ENCODE results near the gene CXCR3. TPM values are rescaled to one million over a fixed set of nuclear protein-coding genes. Genes with fewer than 3 reads are reported as not detected.
"Not testable (repeated sequence)": the region's sequence is repeated elsewhere in the genome, so short reads cannot be mapped to it uniquely, and the experiment has no call there.

Gene CXCR3
- not detected in 2 replicates for total RNA-seq (2012; rRNA removed)

- Histone ChIP-seq H3K4me1 (ENCODE audit: control insufficient read depth, insufficient read depth, low read length) (peaks cover 10% of the 10 kb centered on the region), H3K4me3 (ENCODE audit: low read length) (no peak within 1 kb of the TSS)
Observed at GRCh38 chrX:71618303-71618721, at the start of gene CXCR3. Gene CXCR3 (minus strand): TSS chrX:71618511. CDS start chrX:71618449, 62 bp downstream.

GRCh38 chrX:71667328-71668247 is 49.3 kb upstream of the CXCR3 start, which contains the start of gene LOC101059915:
Gene LOC101059915 (plus strand): TSS chrX:71667546.
- Histone ChIP-seq H3K9ac (ENCODE audit: low read depth, low read length) (no peak within 1 kb of the TSS), H3K9me3 (replicated peaks; ENCODE audit: low read length) (no peaks in the 10 kb centered on the region), H3K4me2 (ENCODE audit: low read length) (no peak within 1 kb of the TSS), H3K4me1 (ENCODE audit: control insufficient read depth, insufficient read depth, low read length) (no peaks in the 10 kb centered on the region), H3K36me3 (ENCODE audit: insufficient read depth, low read length) (no peaks in the 10 kb centered on the region), H3K4me3 (ENCODE audit: low read length) (no peak within 1 kb of the TSS), H3K27me3 (ENCODE audit: control insufficient read depth, insufficient read depth, low read length) (peaks cover 10% of the 10 kb centered on the region)

More at GRCh38 chrX:71618303-71618721, at the start of gene CXCR3:
- no peak within 1 kb of the TSS for H3K9ac ChIP-seq (ENCODE audit: low read depth, low read length)
- no peaks in the 10 kb centered on the region for H3K9me3 ChIP-seq (replicated peaks; ENCODE audit: low read length)
- peaks cover 7% of the 10 kb centered on the region for H3K36me3 ChIP-seq (ENCODE audit: insufficient read depth, low read length)
- H3K4me2 ChIP-seq (ENCODE audit: low read length), result no peak within 1 kb of the TSS
- no peaks in the 10 kb centered on the region for H3K27me3 ChIP-seq (ENCODE audit: control insufficient read depth, insufficient read depth, low read length)

DNA sequence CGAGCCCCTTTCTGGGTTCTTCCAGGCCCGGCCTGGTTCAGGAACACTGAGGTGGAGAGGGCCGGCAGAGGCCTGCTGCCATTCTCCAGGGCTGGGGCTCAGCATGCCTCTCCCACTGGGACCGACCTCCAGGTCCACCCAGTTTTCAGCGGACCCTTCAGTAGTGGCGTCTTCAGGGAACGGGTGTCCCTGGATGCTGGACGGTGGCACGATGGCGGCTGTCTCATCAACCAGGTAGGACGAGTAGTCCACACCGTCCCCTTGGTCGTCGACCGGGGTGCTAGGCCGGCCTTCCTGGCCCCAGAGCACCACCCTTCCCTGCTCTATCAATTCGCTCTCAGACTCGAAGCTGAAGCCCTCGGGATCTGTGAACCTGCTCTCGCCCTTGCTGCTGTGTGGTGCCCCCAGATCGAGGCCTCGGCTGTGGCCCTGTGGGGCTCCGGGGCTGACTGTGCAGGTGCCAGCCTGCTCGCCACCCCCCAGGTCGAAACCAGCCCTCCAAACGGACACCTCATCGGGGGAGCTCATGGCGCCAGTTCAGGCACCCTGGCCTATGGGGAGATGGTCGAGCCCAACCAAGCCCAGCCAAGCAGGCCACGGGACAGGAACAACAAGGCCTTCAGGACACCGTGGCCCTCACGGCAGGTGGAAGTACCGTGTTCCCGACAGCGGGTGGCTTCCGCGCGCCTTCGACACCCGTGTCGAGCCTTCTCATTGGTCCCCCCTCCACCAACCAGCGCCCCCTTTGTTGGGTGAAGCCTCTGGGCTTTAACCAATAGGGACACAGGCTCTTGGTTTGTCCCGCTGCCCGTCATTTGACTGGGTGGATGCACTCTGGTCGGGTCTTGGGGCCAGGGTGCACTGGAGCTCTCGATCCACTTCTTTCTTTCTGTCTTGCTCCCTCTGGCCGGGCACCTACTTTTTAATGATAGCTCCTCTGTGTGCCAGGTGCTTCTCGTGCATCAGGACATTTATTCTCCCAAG is 48.2 kb upstream of the CXCR3 start:
- Histone ChIP-seq H3K4me3 (ENCODE audit: low read length) (no peak overlapping the region), H3K9me3 (replicated peaks; ENCODE audit: low read length) (no peaks in the 10 kb centered on the region), H3K9ac (ENCODE audit: low read depth, low read length) (no peak overlapping the region), H3K4me2 (ENCODE audit: low read length) (no peak overlapping the region), H3K27me3 (ENCODE audit: control insufficient read depth, insufficient read depth, low read length) (peaks cover 10% of the 10 kb centered on the region), H3K36me3 (ENCODE audit: insufficient read depth, low read length) (no peaks in the 10 kb centered on the region), H3K4me1 (ENCODE audit: control insufficient read depth, insufficient read depth, low read length) (no peaks in the 10 kb centered on the region)

- Histone ChIP-seq H3K4me1 (ENCODE audit: control insufficient read depth, insufficient read depth, low read length) (no peaks in the 10 kb centered on the region), H3K27me3 (ENCODE audit: control insufficient read depth, insufficient read depth, low read length) (peaks cover 10% of the 10 kb centered on the region), H3K9ac (ENCODE audit: low read depth, low read length) (no peak overlapping the region), H3K9me3 (replicated peaks; ENCODE audit: low read length) (no peaks in the 10 kb centered on the region), H3K4me2 (ENCODE audit: low read length) (no peak overlapping the region), H3K36me3 (ENCODE audit: insufficient read depth, low read length) (no peaks in the 10 kb centered on the region), H3K4me3 (ENCODE audit: low read length) (no peak overlapping the region)
Observed at GRCh38 chrX:71665747-71666146, 47.4 kb upstream of the CXCR3 start.

GRCh38 chrX:71664889-71665491 is 46.7 kb upstream of the CXCR3 start:
- Histone ChIP-seq H3K4me1 (ENCODE audit: control insufficient read depth, insufficient read depth, low read length) (no peaks in the 10 kb centered on the region), H3K9ac (ENCODE audit: low read depth, low read length) (no peak overlapping the region), H3K4me3 (ENCODE audit: low read length) (no peak overlapping the region), H3K27me3 (ENCODE audit: control insufficient read depth, insufficient read depth, low read length) (peaks cover 6% of the 10 kb centered on the region), H3K36me3 (ENCODE audit: insufficient read depth, low read length) (no peaks in the 10 kb centered on the region), H3K9me3 (replicated peaks; ENCODE audit: low read length) (no peaks in the 10 kb centered on the region), H3K4me2 (ENCODE audit: low read length) (no peak overlapping the region)

GRCh38 chrX:71664202-71664601 is 45.9 kb upstream of the CXCR3 start:
- not testable (repeated sequence) for H3K9me3 ChIP-seq (replicated peaks; ENCODE audit: low read length); H3K4me3 ChIP-seq (ENCODE audit: low read length); H3K36me3 ChIP-seq (ENCODE audit: insufficient read depth, low read length); H3K4me1 ChIP-seq (ENCODE audit: control insufficient read depth, insufficient read depth, low read length); H3K27me3 ChIP-seq (ENCODE audit: control insufficient read depth, insufficient read depth, low read length); H3K4me2 ChIP-seq (ENCODE audit: low read length); H3K9ac ChIP-seq (ENCODE audit: low read depth, low read length)

DNA sequence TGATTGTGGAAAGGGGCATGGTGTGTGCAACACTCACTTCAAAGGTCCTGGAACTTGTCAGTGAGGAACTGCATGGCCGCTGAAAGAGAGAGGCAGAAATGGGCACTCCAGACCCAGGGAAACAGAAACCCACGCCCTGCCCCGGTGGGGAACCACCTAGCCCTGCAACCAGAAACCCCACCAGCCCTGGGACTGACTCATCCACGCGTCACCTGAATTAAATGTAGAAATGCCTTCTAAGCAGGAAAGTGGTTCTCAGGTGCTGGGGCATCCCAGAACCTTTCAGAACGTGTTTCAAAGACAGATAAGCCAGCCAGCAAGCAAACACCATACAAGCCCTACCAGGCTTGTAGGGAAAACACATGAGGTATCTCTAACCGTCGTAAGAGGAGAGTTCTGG is 44.9 kb upstream of the CXCR3 start:
- H3K9ac ChIP-seq (ENCODE audit: low read depth, low read length), result not testable (repeated sequence)

GRCh38 chrX:71662654-71663053 is 44.3 kb upstream of the CXCR3 start:
- not testable (repeated sequence) for H3K4me3 ChIP-seq (ENCODE audit: low read length); H3K4me2 ChIP-seq (ENCODE audit: low read length); H3K4me1 ChIP-seq (ENCODE audit: control insufficient read depth, insufficient read depth, low read length); H3K27me3 ChIP-seq (ENCODE audit: control insufficient read depth, insufficient read depth, low read length); H3K9me3 ChIP-seq (replicated peaks; ENCODE audit: low read length); H3K9ac ChIP-seq (ENCODE audit: low read depth, low read length); H3K36me3 ChIP-seq (ENCODE audit: insufficient read depth, low read length)

More for the DNA sequence above, 44.9 kb upstream of the CXCR3 start:
- not testable (repeated sequence) for H3K9me3 ChIP-seq (replicated peaks; ENCODE audit: low read length); H3K27me3 ChIP-seq (ENCODE audit: control insufficient read depth, insufficient read depth, low read length); H3K4me2 ChIP-seq (ENCODE audit: low read length); H3K4me1 ChIP-seq (ENCODE audit: control insufficient read depth, insufficient read depth, low read length); H3K36me3 ChIP-seq (ENCODE audit: insufficient read depth, low read length); H3K4me3 ChIP-seq (ENCODE audit: low read length)

DNA sequence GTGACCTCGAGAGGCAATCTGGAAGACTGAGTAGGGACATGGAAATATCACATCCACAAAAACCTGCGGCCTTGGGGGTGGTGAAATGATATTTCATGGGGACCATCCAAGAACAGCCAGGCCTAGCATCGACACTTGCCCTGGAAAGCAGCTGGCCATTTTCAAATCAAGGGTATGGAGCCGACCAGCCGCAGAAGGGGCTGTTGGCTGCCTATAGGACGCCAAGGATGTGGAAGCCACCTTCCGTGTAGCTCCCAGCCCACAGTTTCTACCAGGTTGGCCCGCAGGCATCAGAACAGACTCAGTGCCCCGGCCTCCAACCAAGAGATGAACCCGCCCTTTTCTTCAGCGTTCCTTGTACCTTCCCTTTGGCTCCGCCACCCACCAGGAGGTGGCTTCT is 43.6 kb upstream of the CXCR3 start:
- Histone ChIP-seq H3K4me2 (ENCODE audit: low read length) (no peak overlapping the region), H3K9ac (ENCODE audit: low read depth, low read length) (no peak overlapping the region), H3K36me3 (ENCODE audit: insufficient read depth, low read length) (no peaks in the 10 kb centered on the region), H3K9me3 (replicated peaks; ENCODE audit: low read length) (no peaks in the 10 kb centered on the region), H3K4me1 (ENCODE audit: control insufficient read depth, insufficient read depth, low read length) (no peaks in the 10 kb centered on the region), H3K27me3 (ENCODE audit: control insufficient read depth, insufficient read depth, low read length) (no peaks in the 10 kb centered on the region), H3K4me3 (ENCODE audit: low read length) (no peak overlapping the region)

DNA sequence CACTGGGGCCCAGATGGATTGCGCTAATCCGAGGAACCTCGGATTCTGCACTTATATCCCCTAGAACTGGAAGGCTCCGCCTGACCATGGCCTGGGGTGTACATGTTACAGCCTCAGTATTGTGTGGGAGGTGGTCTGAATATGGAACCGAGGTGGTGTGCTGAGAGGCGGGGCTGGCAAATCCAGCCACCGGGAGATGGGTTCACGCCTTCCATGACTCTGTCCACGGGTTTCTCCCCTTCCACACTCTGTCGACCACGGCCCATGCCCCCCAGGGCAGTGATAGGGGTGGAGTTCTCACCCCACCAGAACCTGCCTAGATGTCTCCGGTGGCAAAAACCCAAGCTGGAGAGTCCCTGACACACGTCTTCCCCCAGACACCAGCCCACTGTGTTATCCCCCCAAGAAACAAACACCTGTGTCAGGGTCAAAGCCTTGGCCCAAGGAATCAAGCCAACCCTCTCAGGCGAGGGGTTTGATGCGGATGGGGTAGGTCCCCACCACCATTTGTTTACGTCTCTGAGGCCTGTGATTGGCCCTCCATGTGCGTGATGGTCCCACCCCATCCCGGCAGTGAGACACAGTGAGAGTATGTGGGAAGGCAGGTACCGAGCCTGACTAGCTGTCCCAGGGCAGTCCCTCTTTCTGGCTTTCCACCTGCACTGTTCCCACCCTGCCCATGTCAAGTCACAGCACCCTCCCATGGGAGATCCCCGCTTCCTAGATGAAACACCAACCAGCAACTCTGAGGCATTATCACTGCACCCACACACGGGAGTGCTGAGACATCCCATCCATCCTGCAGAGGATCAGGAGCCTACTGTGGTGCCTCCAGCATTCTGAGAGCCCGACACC is 42.5 kb upstream of the CXCR3 start:
- H3K9me3 ChIP-seq (replicated peaks; ENCODE audit: low read length), result no peaks in the 10 kb centered on the region
- H3K9ac ChIP-seq (ENCODE audit: low read depth, low read length), result no peak overlapping the region
- H3K4me3 ChIP-seq (ENCODE audit: low read length), result no peak overlapping the region
- no peaks in the 10 kb centered on the region for H3K4me1 ChIP-seq (ENCODE audit: control insufficient read depth, insufficient read depth, low read length)
- H3K27me3 ChIP-seq (ENCODE audit: control insufficient read depth, insufficient read depth, low read length), result no peaks in the 10 kb centered on the region
- no peaks in the 10 kb centered on the region for H3K36me3 ChIP-seq (ENCODE audit: insufficient read depth, low read length)
- no peak overlapping the region for H3K4me2 ChIP-seq (ENCODE audit: low read length)

Data from skeletal muscle satellite cell (primary cell).